DMS114 treated with DMSO at 0.1 percent for 48 hours (cell line): ENCODE measurements around the gene CLIC1.
"Not testable (repeated sequence)": the region's sequence is repeated elsewhere in the genome, so short reads cannot be mapped to it uniquely, and the experiment has no call there.

ENCODE experiments used
- DNase-seq: peaks from one replicate; lab custom pipeline; 2025; ENCODE audit not compliant: unreplicated experiment; lab: John Stamatoyannopoulos, UW

CLIC1 gene

DNA sequence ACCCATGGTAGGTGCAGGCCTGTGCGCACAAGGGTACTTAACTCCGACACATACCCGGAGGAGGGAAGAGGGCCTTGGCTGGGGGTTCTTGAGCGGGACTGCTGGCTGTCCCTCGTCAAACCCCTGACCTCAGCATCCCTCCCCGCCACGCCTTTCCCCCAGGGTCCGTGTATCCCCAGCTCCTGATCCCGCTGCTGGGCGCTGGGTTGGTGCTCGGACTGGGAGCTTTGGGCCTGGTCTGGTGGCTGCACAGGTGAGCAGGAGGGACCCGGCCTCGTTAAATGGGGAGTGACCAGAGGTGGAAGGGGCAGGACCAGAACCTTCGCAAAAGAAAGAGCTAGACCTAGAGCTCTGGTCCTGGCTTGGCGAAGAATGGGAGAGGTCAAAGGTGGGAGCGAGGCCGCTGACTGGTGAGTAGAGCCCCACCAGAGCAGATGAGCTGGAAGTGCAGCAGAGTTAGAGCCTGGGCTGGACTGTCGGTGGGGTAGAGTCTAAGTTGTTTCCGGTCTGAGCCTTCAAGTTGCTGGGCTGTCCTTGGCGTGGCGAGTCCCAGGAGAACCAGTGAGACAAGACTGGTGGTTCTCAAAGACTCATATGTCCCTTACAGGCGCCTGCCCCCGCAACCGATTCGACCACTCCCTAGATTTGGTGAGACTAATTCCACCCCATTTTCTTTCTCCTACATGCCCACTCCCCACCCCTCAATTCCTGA lies 12.2 kb downstream of the CLIC1 start:
- DNase-seq, result no peak

- DNase-seq, result no peak
Observed at GRCh38 chr6:31723245-31723979, 12.9 kb downstream of the CLIC1 start, which contains the start of gene MPIG6B. TSS of gene MPIG6B (plus strand) at chr6:31723373. CDS start at chr6:31723384, 11 bp downstream.

DNA sequence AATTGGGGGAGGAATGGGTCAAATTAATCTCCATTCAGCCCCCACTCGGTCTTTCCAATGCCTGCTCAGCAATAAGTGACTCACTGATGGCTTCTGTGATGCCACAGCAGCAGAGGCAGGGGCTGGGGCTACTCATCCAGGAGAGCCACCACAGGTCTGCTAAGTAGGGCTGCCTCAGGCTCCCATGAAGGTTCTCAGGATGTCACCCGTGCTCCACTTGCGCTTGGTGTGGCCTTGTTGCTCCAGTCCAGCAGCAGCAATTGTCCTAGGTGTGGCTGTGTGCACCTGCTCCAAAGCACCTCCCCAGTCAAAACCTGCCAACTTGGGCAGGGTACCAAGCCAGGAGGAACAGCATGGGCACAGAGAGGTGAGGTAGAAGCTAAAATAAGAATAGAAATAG lies 14.2 kb downstream of the CLIC1 start:
- no peak for DNase-seq

- DNase-seq, result no peak
Observed at GRCh38 chr6:31721351-31722020, 14.8 kb downstream of the CLIC1 start, which contains the start of gene LY6G6C. TSS of gene LY6G6C (minus strand) at chr6:31721746. CDS start at chr6:31721679, 67 bp downstream.

DNA sequence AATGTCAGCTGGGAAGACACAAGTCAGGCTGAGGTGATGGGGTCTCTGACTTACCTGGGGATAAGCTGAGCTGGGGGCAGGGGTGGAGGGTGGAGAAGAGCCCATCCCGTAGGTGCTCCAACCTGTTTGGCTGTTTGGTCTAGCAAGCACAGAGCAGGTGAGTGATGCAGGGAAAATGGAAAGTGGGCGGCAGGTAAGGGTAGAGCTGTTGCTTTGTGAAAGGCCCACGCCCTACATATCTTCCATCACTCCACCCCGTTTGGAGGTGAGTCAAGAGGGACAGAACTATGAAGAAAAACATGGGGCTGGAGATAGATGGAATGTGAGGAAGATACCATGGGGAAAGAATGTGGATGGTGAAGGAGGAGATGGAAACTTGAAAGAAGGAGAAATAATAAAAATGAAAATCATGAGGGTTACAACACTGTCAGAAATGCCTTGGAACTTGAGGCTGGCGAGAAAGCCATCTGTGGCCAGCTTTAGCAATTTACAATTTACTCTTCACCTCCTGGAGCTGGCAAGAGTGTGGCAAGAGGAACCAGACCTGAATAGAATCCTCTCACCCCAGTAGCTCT lies 16.0 kb downstream of the CLIC1 start:
- DNase-seq, result no peak

GRCh38 chr6:31719001-31719400 lies 17.3 kb downstream of the CLIC1 start:
- DNase-seq, result no peak

- DNase-seq, result no peak
Observed at GRCh38 chr6:31718265-31718664, 18.1 kb downstream of the CLIC1 start.

DNA sequence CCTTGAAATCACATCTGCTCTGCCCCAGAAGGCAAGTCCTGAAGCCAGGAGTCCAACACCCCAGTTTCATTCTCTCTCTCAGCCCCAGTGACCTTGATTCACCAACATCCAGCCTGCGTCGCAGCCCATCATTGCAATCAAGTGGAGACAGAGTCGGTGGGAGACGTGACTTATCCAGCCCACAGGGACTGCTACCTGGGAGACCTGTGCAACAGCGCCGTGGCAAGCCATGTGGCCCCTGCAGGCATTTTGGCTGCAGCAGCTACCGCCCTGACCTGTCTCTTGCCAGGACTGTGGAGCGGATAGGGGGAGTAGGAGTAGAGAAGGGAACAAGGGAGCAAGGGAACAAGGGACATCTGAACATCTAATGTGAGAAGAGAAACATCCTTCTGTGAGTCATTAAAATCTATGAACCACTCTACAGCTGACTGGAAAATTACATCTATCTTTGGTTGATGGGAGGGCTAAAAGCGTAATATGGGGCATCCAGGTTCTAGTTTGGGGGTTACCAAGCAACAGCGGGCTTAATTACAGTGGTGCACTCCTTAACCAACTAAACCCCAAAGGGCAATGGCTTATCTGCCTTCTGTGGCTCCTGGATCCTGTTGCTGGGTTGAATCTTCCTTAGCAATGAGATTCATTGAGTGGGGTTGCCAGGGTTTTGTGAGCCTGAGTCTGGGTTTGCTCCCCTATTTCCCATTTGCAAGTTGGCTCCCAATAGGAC lies 18.7 kb downstream of the CLIC1 start:
- DNase-seq, result no peak

GRCh38 chr6:31715022-31715958 lies 21.0 kb downstream of the CLIC1 start, which contains the start of gene LY6G6D:
TSS of gene LY6G6D (plus strand) at chr6:31715348. CDS start at chr6:31715356, 8 bp downstream.
- DNase-seq, result no peak

- no peak for DNase-seq
Observed at GRCh38 chr6:31713991-31714684, 22.2 kb downstream of the CLIC1 start.

DNA sequence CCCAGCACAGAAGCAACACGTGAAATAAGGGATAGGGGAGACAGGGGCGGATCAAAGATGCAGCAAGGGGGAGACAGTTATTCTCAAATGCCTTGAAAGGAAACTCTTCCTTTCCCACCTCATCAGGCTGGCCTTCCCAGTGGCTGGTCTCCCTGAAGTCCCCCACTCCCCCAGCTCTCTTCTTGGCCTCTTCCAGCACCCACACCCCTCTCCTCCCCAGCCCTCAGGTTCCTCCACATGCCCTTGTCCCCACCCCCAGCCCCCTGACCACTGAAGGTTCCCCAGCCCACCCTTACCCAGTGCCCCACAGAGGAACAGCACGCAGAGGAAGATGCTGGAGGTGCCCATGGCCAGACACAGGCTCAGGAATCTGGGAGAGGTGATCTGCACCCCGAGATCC lies 22.9 kb downstream of the CLIC1 start:
- DNase-seq, result no peak

GRCh38 chr6:31712296-31712695 lies 24.0 kb downstream of the CLIC1 start:
- DNase-seq, result no peak

- no peak for DNase-seq
Observed at GRCh38 chr6:31711233-31711632, 25.1 kb downstream of the CLIC1 start.

- DNase-seq, result no peak
Observed at GRCh38 chr6:31710523-31711219, 25.7 kb downstream of the CLIC1 start.

- not testable (repeated sequence) for DNase-seq
Observed at GRCh38 chr6:31709157-31709556, 27.2 kb downstream of the CLIC1 start.

GRCh38 chr6:31708224-31708623 lies 28.1 kb downstream of the CLIC1 start:
- no peak for DNase-seq

- DNase-seq, result no peak
Observed at GRCh38 chr6:31707701-31708100, 28.6 kb downstream of the CLIC1 start.

DNA sequence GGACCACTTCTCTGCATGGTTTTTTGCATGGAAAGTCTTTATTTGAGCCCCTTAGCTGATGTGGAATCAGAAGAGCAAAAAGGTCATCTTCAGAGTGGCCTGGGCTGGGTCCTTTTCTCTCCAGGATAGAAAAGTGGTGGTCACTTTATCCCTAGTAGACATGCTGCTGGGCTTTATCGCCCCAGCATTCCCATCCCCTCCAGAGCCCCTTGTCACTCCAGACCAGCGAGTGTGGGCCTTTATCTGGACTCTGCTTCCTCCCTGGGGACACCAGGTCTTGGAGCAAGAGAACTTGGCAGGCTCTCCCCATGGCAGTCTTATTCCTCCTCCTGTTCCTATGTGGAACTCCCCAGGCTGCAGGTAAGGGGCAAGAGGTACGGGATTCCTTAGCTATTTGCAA lies 29.7 kb downstream of the CLIC1 start, which contains the start of gene LY6G6F:
LY6G6F (plus strand) TSS at position 268 of the 400 bp plus-strand sequence; CDS start at position 309, 41 bp downstream.
- no peak for DNase-seq
